ENCODE measurements around the gene NAGS. TPM values are rescaled to one million over a fixed set of nuclear protein-coding genes. Genes with fewer than 3 reads are reported as not detected.
A peak's percentile ranks its signal among the peaks of the same experiment; 100 is the strongest.

The NAGS gene
- total RNA-seq, 1 donor from 2014 or later = 0.89 TPM

DNA sequence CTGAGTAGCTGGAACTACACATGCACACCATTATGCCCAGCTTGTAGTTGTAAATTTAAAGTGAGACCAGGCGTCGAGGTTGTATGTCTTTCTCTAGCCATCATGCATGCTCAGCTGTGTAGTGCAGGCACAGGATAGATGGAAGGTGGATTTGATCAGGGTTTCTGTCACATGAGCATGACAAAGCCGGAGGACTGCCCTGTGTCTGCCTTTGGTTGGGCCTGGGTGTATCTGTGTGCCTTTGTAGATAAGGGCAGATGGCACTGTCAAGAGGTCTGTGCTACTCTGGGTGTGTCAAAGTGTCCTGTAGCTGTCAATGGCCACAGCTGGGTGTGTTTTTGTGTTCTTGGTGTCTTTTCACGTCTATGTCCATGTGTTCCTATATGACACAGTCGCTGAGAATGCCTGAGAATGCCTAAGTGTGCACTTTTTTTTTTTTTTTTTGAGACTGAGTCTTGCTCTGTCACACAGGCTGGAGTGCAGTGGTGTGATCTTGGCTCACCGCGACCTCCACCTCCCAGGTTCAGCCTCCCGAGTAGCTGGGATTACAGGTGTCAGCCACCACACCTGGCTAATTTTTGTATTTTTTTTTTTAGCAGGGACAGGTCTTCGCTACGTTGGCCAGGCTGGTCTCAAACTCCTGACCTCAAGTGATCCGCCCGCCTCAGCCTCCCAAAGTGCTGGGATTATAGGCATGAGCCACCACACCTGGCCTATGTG, 4.1 kb upstream of the NAGS start:
- H3K27me3 Mint-ChIP-seq = peaks cover 39% of the 10 kb centered on the region
- peak overlapping the region; percentile 71 for H3K27ac Mint-ChIP-seq
- no peak overlapping the region for H3K4me3 Mint-ChIP-seq (ENCODE audit: low read depth)
- no peaks in the 10 kb centered on the region for H3K9me3 Mint-ChIP-seq (ENCODE audit: low read depth)
- H3K4me1 Mint-ChIP-seq (ENCODE audit: low read depth) = peaks cover 11% of the 10 kb centered on the region
- no peak for DNase-seq (ENCODE audit: low spot score, unreplicated experiment)
- H3K36me3 Mint-ChIP-seq (ENCODE audit: insufficient read depth) = no peaks in the 10 kb centered on the region
- TF ChIP-seq, protein P1, sequence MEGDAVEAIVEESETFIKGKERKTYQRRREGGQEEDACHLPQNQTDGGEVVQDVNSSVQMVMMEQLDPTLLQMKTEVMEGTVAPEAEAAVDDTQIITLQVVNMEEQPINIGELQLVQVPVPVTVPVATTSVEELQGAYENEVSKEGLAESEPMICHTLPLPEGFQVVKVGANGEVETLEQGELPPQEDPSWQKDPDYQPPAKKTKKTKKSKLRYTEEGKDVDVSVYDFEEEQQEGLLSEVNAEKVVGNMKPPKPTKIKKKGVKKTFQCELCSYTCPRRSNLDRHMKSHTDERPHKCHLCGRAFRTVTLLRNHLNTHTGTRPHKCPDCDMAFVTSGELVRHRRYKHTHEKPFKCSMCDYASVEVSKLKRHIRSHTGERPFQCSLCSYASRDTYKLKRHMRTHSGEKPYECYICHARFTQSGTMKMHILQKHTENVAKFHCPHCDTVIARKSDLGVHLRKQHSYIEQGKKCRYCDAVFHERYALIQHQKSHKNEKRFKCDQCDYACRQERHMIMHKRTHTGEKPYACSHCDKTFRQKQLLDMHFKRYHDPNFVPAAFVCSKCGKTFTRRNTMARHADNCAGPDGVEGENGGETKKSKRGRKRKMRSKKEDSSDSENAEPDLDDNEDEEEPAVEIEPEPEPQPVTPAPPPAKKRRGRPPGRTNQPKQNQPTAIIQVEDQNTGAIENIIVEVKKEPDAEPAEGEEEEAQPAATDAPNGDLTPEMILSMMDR (IDR thresholded peaks at IDR 0.05; ENCODE audit: unreplicated experiment) = no peak

DNA sequence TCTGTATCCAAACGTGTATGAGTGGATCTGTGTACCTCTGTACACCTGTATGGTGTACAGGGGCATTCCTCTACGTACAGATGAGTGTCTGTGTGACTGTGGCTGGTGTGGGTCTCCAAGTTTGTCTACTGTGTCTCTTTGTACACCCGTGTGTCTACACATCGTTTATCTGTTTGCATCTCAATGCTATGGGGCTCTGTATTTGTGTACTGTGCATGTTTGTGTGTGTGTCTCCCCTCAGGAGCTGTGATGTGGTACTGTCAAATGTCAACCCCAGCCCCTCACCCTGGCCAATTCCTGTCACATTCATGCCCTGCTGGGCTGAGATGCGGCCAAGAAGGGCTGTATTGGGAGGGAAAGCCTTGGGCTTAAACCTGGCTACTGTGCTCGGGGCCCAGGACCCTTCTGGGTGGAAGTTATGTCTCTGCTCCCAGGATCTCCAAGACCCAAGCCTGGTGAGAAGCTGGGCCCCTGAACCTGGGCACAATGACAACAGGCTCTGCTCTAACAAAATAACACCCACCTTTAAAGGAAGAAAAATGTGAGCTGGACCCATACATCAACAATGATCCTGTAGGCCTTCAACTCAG, 3.5 kb upstream of the NAGS start:
- Mint-ChIP-seq H3K9me3 (ENCODE audit: low read depth) (no peaks in the 10 kb centered on the region), H3K27me3 (peaks cover 41% of the 10 kb centered on the region)

GRCh38 chr17:44001461-44001920, 2.9 kb upstream of the NAGS start:
- H3K4me3 Mint-ChIP-seq (ENCODE audit: low read depth) = no peak overlapping the region
- no peak for DNase-seq (ENCODE audit: low spot score, unreplicated experiment)
- no peak overlapping the region for H3K27ac Mint-ChIP-seq
- TF ChIP-seq, protein P1 (IDR thresholded peaks at IDR 0.05; ENCODE audit: unreplicated experiment) = no peak
- no peaks in the 10 kb centered on the region for H3K36me3 Mint-ChIP-seq (ENCODE audit: insufficient read depth)
- H3K4me1 Mint-ChIP-seq (ENCODE audit: low read depth) = peaks cover 16% of the 10 kb centered on the region
- peaks cover 44% of the 10 kb centered on the region for H3K27me3 Mint-ChIP-seq
- H3K9me3 Mint-ChIP-seq (ENCODE audit: low read depth) = no peaks in the 10 kb centered on the region

More for the DNA sequence above, 3.5 kb upstream of the NAGS start:
- no peak for DNase-seq (ENCODE audit: low spot score, unreplicated experiment)
- no peak overlapping the region for H3K4me3 Mint-ChIP-seq (ENCODE audit: low read depth)
- H3K36me3 Mint-ChIP-seq (ENCODE audit: insufficient read depth) = no peaks in the 10 kb centered on the region
- H3K4me1 Mint-ChIP-seq (ENCODE audit: low read depth) = peaks cover 12% of the 10 kb centered on the region
- no peak overlapping the region for H3K27ac Mint-ChIP-seq
- TF ChIP-seq, protein P1 (IDR thresholded peaks at IDR 0.05; ENCODE audit: unreplicated experiment) = no peak

GRCh38 chr17:44002141-44002848, 2.1 kb upstream of the NAGS start:
- DNase-seq (ENCODE audit: low spot score, unreplicated experiment) = no peak
- H3K4me1 Mint-ChIP-seq (ENCODE audit: low read depth) = peaks cover 16% of the 10 kb centered on the region
- H3K4me3 Mint-ChIP-seq (ENCODE audit: low read depth) = no peak overlapping the region
- H3K27me3 Mint-ChIP-seq = peaks cover 45% of the 10 kb centered on the region
- TF ChIP-seq, protein P1 (IDR thresholded peaks at IDR 0.05; ENCODE audit: unreplicated experiment) = no peak
- no peaks in the 10 kb centered on the region for H3K36me3 Mint-ChIP-seq (ENCODE audit: insufficient read depth)
- no peak overlapping the region for H3K27ac Mint-ChIP-seq
- no peaks in the 10 kb centered on the region for H3K9me3 Mint-ChIP-seq (ENCODE audit: low read depth)

- no peaks in the 10 kb centered on the region for H3K9me3 Mint-ChIP-seq (ENCODE audit: low read depth)
- H3K36me3 Mint-ChIP-seq (ENCODE audit: insufficient read depth) = peaks cover 1% of the 10 kb centered on the region
- DNase-seq (ENCODE audit: low spot score, unreplicated experiment) = no peak
- no peak overlapping the region for H3K27ac Mint-ChIP-seq
- TF ChIP-seq, protein P1 (IDR thresholded peaks at IDR 0.05; ENCODE audit: unreplicated experiment) = no peak
- peaks cover 42% of the 10 kb centered on the region for H3K27me3 Mint-ChIP-seq
- peaks cover 23% of the 10 kb centered on the region for H3K4me1 Mint-ChIP-seq (ENCODE audit: low read depth)
- no peak overlapping the region for H3K4me3 Mint-ChIP-seq (ENCODE audit: low read depth)
These were observed 522 bp downstream of the NAGS start for GRCh38 chr17:44004761-44005526.

Measured in progenitor cell of endocrine pancreas (in vitro differentiated cells).